A549 (cell line): Measurements from ENCODE around the gene PSMA7.

Experiments used
- CBX2 ChIP-seq: fragments of 200-600 bp; sonication (generic); IDR thresholded peaks from 2 replicates; pipeline ENCODE4 v1.6.1; 2016; ENCODE audit warnings: low read depth, mild to moderate bottlenecking, borderline replicate concordance
- CBX8 ChIP-seq: fragments of 200-600 bp; sonication (generic); IDR thresholded peaks from 2 replicates; pipeline ENCODE4 v1.6.1; 2016
- EP300 ChIP-seq, 2 experiments: fragments of >200 bp; sonication (Bioruptor Twin); formaldehyde crosslinking; IDR thresholded peaks; 2 replicates in 1 of 2; 3 replicates in 1 of 2; pipeline ENCODE4 v1.6.1; 2016 to 2017
- FOSL2 ChIP-seq, 2 experiments: fragments of 450-650 bp in 1 of 2; fragments of >200 bp in 1 of 2; sonication (Bioruptor Twin) in 1 of 2; formaldehyde crosslinking; IDR thresholded peaks; 2 replicates each; pipeline versions ENCODE4 v1.5.0 to v1.6.1; 2016 to 2020; ENCODE audit warnings: mild to moderate bottlenecking in 1 of 2, moderate library complexity in 1 of 2
- HOXA7 ChIP-seq: fragments of 250-450 bp; sonication (Bioruptor Pico); IDR thresholded peaks from 2 replicates; pipeline ENCODE4 v1.5.0; 2020; ENCODE audit warnings: mild to moderate bottlenecking, moderate library complexity
- PHF8 ChIP-seq: fragments of 200-600 bp; sonication (generic); IDR thresholded peaks from 2 replicates; pipeline ENCODE4 v1.6.1; 2016; ENCODE audit warnings: low read depth, mild to moderate bottlenecking, antibody characterized with exemption, moderate library complexity, borderline replicate concordance
- POLR2A ChIP-seq: IDR thresholded peaks from 2 replicates; pipeline ENCODE4 v1.6.1; 2012; ENCODE audit warnings: mild to moderate bottlenecking, low read length
- POLR2AphosphoS2 ChIP-seq: conservative IDR thresholded peaks from 2 replicates; pipeline ENCODE4 v1.6.1; 2012; ENCODE audit warnings: low read length, improper control_type of control experiment, inconsistent platforms
- TF ChIP-seq, protein P1 (sequence below): fragments of >200 bp; sonication (Bioruptor Twin); formaldehyde crosslinking; IDR thresholded peaks from 3 replicates; pipeline ENCODE4 v1.5.1; 2016
- TF ChIP-seq, protein P2 (sequence below): fragments of 150-350 bp; IDR thresholded peaks from 2 replicates; pipeline ENCODE4 v1.6.1; 2014; ENCODE audit warnings: low read depth, mild to moderate bottlenecking, low read length
- TF ChIP-seq, protein P3 (sequence below): fragments of 450-650 bp; IDR thresholded peaks from 2 replicates; pipeline ENCODE4 v1.6.1; 2014; ENCODE audit warnings: antibody characterized with exemption
- TF ChIP-seq, protein P4 (sequence below): IDR thresholded peaks from 2 replicates; pipeline ENCODE4 v1.6.1; 2012

DNA sequence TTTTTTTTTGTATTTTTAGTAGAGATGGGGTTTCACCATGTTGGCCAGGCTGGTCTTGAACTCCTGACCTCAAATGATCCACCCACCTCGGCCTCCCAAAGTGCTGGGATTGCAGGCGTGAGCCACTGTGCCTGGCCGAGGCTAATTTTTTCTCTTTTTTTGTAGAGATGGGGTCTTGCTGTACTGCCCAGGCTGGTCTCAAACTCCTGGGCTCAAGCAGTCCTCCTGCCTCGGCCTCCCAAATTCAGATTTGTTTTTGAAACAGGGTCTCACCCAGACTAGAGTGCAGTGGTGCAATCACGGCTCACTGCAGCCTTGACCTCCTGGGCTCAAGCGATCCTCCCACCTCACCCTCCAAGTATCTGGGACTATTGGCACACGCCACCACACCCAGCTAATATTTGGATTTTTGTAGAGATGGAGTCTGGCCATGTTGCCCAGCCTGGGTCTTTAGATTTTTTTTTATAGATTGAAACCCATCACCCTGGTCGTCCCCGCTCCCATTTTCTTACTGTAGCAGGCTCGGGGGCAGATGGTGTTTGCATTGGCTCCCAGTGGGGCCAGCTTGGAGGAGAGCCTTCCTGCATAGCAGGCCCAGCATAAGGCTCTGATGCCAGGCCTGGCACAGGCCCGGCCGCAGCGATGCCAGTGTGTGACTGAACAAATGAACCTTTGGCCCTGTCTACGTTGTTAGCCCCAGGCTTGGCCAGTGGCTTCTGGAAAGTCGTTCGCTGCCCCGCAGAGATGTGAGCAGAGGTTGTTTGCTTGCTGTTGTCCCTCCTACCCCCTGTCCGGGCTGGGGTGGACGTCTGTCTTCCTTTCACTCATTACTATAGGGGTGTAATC lies 35.3 kb upstream of the PSMA7 start:
- TF ChIP-seq, protein P1, sequence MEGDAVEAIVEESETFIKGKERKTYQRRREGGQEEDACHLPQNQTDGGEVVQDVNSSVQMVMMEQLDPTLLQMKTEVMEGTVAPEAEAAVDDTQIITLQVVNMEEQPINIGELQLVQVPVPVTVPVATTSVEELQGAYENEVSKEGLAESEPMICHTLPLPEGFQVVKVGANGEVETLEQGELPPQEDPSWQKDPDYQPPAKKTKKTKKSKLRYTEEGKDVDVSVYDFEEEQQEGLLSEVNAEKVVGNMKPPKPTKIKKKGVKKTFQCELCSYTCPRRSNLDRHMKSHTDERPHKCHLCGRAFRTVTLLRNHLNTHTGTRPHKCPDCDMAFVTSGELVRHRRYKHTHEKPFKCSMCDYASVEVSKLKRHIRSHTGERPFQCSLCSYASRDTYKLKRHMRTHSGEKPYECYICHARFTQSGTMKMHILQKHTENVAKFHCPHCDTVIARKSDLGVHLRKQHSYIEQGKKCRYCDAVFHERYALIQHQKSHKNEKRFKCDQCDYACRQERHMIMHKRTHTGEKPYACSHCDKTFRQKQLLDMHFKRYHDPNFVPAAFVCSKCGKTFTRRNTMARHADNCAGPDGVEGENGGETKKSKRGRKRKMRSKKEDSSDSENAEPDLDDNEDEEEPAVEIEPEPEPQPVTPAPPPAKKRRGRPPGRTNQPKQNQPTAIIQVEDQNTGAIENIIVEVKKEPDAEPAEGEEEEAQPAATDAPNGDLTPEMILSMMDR: no peak
- TF ChIP-seq, protein P2, sequence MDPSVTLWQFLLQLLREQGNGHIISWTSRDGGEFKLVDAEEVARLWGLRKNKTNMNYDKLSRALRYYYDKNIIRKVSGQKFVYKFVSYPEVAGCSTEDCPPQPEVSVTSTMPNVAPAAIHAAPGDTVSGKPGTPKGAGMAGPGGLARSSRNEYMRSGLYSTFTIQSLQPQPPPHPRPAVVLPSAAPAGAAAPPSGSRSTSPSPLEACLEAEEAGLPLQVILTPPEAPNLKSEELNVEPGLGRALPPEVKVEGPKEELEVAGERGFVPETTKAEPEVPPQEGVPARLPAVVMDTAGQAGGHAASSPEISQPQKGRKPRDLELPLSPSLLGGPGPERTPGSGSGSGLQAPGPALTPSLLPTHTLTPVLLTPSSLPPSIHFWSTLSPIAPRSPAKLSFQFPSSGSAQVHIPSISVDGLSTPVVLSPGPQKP: no peak
- TF ChIP-seq EP300 (IDR thresholded peaks at IDR 0.05): no peak
- TF ChIP-seq CBX8: no peak
- TF ChIP-seq FOSL2 (IDR thresholded peaks at IDR 0.05): no peak
- no peak for TF ChIP-seq FOSL2 (CRISPR knock-in tag; IDR thresholded peaks at IDR 0.05)
- TF ChIP-seq CBX2: no peak
- no peak for TF ChIP-seq PHF8
- TF ChIP-seq, protein P3, sequence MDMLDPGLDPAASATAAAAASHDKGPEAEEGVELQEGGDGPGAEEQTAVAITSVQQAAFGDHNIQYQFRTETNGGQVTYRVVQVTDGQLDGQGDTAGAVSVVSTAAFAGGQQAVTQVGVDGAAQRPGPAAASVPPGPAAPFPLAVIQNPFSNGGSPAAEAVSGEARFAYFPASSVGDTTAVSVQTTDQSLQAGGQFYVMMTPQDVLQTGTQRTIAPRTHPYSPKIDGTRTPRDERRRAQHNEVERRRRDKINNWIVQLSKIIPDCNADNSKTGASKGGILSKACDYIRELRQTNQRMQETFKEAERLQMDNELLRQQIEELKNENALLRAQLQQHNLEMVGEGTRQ: no peak
- no peak for TF ChIP-seq POLR2A
- no peak for TF ChIP-seq HOXA7 (CRISPR knock-in tag)
- TF ChIP-seq POLR2AphosphoS2: no peak
- TF ChIP-seq, protein P4, sequence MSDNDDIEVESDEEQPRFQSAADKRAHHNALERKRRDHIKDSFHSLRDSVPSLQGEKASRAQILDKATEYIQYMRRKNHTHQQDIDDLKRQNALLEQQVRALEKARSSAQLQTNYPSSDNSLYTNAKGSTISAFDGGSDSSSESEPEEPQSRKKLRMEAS: no peak
